Glomerular visceral epithelial cell (primary cell): ENCODE measurements around the gene DOP1B.

Experiments used
- DNase-seq: peaks from one replicate; pipeline ENCODE4 v3.0.0-alpha.2; 2016; ENCODE audit errors: extremely low spot score

The DOP1B gene

DNA sequence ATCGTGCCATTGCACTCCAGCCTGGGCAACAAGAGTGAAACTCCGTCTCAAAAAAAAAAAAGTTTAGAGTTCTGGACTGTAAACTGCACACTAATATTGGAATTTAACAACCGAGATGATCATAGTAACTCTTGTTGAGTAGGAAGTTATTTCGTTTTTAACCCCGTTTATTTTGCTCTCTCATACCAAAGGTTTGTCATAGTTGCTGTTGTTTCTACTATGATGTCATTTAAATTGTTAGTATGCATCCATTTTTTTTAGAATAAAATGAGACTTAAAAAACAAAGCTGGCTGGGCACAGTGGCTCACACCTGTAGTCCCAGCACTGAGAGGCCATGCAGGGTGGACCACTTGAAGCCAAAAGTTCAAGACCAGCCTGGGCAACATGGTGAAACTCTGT lies 49.3 kb downstream of the DOP1B start:
- no peak for DNase-seq
